Measurements from ENCODE around the gene PPT1.

PPT1 gene

GRCh38 chr1:40059960-40060750 lies 36.9 kb downstream of the PPT1 start:
- peak overlapping the region; percentile 84 for H3K27ac ChIP-seq (ENCODE audit: low read length)
- no peaks in the 10 kb centered on the region for H3K9me3 ChIP-seq (replicated peaks; ENCODE audit: insufficient read depth, low read length)
- TF ChIP-seq EZH2phosphoT487 (IDR thresholded peaks at IDR 0.05; ENCODE audit: low read length) (no peak), EZH2 (optimal IDR thresholded peaks at IDR 0.05; ENCODE audit: low read depth, low read length) (no peak)
- TF ChIP-seq, protein P1, sequence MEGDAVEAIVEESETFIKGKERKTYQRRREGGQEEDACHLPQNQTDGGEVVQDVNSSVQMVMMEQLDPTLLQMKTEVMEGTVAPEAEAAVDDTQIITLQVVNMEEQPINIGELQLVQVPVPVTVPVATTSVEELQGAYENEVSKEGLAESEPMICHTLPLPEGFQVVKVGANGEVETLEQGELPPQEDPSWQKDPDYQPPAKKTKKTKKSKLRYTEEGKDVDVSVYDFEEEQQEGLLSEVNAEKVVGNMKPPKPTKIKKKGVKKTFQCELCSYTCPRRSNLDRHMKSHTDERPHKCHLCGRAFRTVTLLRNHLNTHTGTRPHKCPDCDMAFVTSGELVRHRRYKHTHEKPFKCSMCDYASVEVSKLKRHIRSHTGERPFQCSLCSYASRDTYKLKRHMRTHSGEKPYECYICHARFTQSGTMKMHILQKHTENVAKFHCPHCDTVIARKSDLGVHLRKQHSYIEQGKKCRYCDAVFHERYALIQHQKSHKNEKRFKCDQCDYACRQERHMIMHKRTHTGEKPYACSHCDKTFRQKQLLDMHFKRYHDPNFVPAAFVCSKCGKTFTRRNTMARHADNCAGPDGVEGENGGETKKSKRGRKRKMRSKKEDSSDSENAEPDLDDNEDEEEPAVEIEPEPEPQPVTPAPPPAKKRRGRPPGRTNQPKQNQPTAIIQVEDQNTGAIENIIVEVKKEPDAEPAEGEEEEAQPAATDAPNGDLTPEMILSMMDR (IDR thresholded peaks at IDR 0.05; ENCODE audit: low read length), result no peak
- no peak for DNase-seq
- no peaks in the 10 kb centered on the region for H3K27me3 ChIP-seq (replicated peaks; ENCODE audit: insufficient read depth, low read length)
- peaks cover 71% of the 10 kb centered on the region for H3K79me2 ChIP-seq (ENCODE audit: low read length)
- no peaks in the 10 kb centered on the region for H4K20me1 ChIP-seq (ENCODE audit: insufficient read depth, low read length)
- peak overlapping the region; percentile 47; the same call in 1 of the 2 replicates for H3K9ac ChIP-seq (ENCODE audit: low read length)
- no peaks in the 10 kb centered on the region for H3K9me2 ChIP-seq (replicated peaks; ENCODE audit: insufficient read depth, low read length)
- H2AFZ ChIP-seq (ENCODE audit: low read length), result no peak overlapping the region
- peak overlapping the region; percentile 97 for H3K4me2 ChIP-seq (ENCODE audit: low read depth, low read length)
- peaks cover 57% of the 10 kb centered on the region for H3F3A ChIP-seq (ENCODE audit: insufficient read depth, low read length)
- H3K4me1 ChIP-seq (ENCODE audit: low read length), result peaks cover 87% of the 10 kb centered on the region
- H3K4me3 ChIP-seq (ENCODE audit: low read length), result peak overlapping the region; percentile 46; the same call in 1 of the 2 replicates
- peaks cover 18% of the 10 kb centered on the region for H3K36me3 ChIP-seq (replicated peaks; ENCODE audit: insufficient read depth, low read length)

GRCh38 chr1:40059338-40059959 lies 37.6 kb downstream of the PPT1 start:
- no peak for TF ChIP-seq EZH2phosphoT487 (IDR thresholded peaks at IDR 0.05; ENCODE audit: low read length)
- TF ChIP-seq, protein P1 (IDR thresholded peaks at IDR 0.05; ENCODE audit: low read length), result peak; percentile 41
- H3K4me1 ChIP-seq (ENCODE audit: low read length), result peaks cover 79% of the 10 kb centered on the region
- H3F3A ChIP-seq (ENCODE audit: insufficient read depth, low read length), result peaks cover 51% of the 10 kb centered on the region
- no peaks in the 10 kb centered on the region for H4K20me1 ChIP-seq (ENCODE audit: insufficient read depth, low read length)
- peak overlapping the region; percentile 47; the same call in 1 of the 2 replicates for H3K9ac ChIP-seq (ENCODE audit: low read length)
- H3K27me3 ChIP-seq (replicated peaks; ENCODE audit: insufficient read depth, low read length), result no peaks in the 10 kb centered on the region
- peak; percentile 62 for DNase-seq
- H3K4me3 ChIP-seq (ENCODE audit: low read length), result peak overlapping the region; percentile 46
- no peaks in the 10 kb centered on the region for H3K9me3 ChIP-seq (replicated peaks; ENCODE audit: insufficient read depth, low read length)
- H3K27ac ChIP-seq (ENCODE audit: low read length), result peak overlapping the region; percentile 84
- H2AFZ ChIP-seq (ENCODE audit: low read length), result no peak overlapping the region
- peaks cover 18% of the 10 kb centered on the region for H3K36me3 ChIP-seq (replicated peaks; ENCODE audit: insufficient read depth, low read length)
- peaks cover 78% of the 10 kb centered on the region for H3K79me2 ChIP-seq (ENCODE audit: low read length)
- H3K4me2 ChIP-seq (ENCODE audit: low read depth, low read length), result peak overlapping the region; percentile 97
- H3K9me2 ChIP-seq (replicated peaks; ENCODE audit: insufficient read depth, low read length), result no peaks in the 10 kb centered on the region

DNA sequence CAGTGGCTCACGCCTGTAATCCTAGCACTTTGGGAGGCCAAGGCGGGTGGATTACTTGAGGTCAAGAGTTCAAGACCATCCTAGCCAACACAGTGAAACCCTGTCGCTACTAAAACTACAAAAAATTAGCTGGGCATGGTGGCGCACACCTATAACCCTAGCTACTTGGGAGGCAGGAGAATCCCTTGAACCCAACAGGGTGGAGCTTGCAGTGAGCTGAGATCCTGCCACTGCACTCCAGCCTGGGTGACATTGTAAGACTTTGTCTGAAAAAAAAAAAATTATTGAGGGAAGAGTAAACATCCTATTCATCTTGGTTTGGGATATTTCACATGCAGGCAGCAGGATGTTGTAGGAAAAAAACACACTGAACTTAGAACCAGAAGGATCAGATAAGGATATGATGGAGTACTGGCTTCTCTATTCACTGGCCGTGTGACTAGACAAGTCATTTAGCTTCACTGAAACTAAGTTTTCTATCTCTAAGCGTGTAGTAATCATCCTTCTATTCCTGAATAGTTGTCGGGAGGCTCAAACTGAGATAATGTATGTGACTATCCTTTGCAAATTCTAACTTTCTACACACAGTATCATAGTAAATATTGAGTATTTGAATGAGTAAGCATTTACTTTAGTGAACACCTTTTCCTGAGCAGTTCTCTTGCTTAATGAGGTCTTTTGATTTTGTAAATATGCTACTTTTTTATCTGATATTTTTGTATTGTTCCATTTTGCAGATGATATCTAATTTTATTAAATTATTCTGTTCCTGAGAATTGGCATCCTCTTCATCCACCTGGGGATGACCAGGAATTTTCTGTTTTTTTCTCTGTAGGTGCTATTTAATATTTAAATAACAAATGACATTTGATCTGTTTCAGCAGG lies 38.4 kb downstream of the PPT1 start:
- Histone ChIP-seq H3K9me3 (replicated peaks; ENCODE audit: insufficient read depth, low read length) (no peaks in the 10 kb centered on the region), H3K9me2 (replicated peaks; ENCODE audit: insufficient read depth, low read length) (no peaks in the 10 kb centered on the region), H3K4me3 (ENCODE audit: low read length) (peak overlapping the region; percentile 46), H3K4me2 (ENCODE audit: low read depth, low read length) (peak overlapping the region; percentile 97), H3K4me1 (ENCODE audit: low read length) (peaks cover 72% of the 10 kb centered on the region), H3K27me3 (replicated peaks; ENCODE audit: insufficient read depth, low read length) (no peaks in the 10 kb centered on the region), H4K20me1 (ENCODE audit: insufficient read depth, low read length) (no peaks in the 10 kb centered on the region), H3K27ac (ENCODE audit: low read length) (peak overlapping the region; percentile 84), H3K36me3 (replicated peaks; ENCODE audit: insufficient read depth, low read length) (peaks cover 18% of the 10 kb centered on the region), H3K79me2 (ENCODE audit: low read length) (peaks cover 85% of the 10 kb centered on the region), H2AFZ (ENCODE audit: low read length) (no peak overlapping the region), H3F3A (ENCODE audit: insufficient read depth, low read length) (peaks cover 44% of the 10 kb centered on the region), H3K9ac (ENCODE audit: low read length) (peak overlapping the region; percentile 47; the same call in 1 of the 2 replicates)
- DNase-seq, result no peak
- TF ChIP-seq EZH2 (optimal IDR thresholded peaks at IDR 0.05; ENCODE audit: low read depth, low read length) (no peak), EZH2phosphoT487 (IDR thresholded peaks at IDR 0.05; ENCODE audit: low read length) (no peak)
- TF ChIP-seq, protein P1 (IDR thresholded peaks at IDR 0.05; ENCODE audit: low read length), result no peak
